ENCODE results near the gene TECPR2. TPM values are rescaled to one million over a fixed set of nuclear protein-coding genes. Genes with fewer than 3 reads are reported as not detected.

The TECPR2 gene
- total and polyA plus RNA-seq, 4 donors = 5.6 to 30.3 (median 19.5) TPM

DNA sequence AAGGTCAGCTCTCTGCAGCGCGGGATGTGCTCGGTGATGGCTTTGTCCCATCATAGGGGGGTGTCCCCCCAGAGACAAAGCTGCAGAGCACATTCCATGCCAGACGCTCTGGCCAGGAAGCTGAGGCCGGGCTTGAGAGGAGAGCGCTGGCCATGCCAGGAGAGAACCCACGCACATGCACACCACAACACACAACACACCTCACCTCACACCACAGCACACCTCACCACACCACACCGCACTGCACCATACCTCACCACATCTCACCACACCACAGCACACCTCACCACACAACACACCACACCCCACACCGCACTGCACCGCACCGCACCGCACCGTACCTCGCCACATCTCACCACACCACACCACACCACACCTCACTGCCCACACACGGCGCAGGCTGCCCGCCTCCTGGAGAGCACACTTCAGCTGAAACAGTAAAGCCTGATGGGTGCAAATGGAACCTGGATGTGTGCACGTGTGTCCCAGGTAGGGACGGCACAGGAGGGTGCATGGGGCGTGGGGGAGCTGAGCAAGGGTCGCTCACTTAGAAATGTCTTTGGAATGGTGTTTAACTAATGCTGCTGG lies 136.0 kb downstream of the TECPR2 start:
- peak overlapping the region in 1 of 2 donors; percentile 88 for H3K27ac ChIP-seq (ENCODE audit: low read depth in 1 of 2, low read length in 1 of 2)
- H3K4me1 ChIP-seq (ENCODE audit: control insufficient read depth in 5 of 5, insufficient read depth in 5 of 5, low read length in 5 of 5) = peaks cover 0 to 6% (median 3%) of the 10 kb centered on the region in 5 donors
- H3K27me3 ChIP-seq (ENCODE audit: control insufficient read depth in 3 of 3, insufficient read depth in 3 of 3, low read length in 2 of 3) = no peaks in the 10 kb centered on the region
- no peak for TF ChIP-seq CTCF (IDR thresholded peaks at IDR 0.05; ENCODE audit: control extremely low read depth, extremely low read depth)
- WGBS, 2 donors = 90 to 95% methylated on average over 21 of the region's 21 CpGs
- no peaks in the 10 kb centered on the region for H3K9me3 ChIP-seq (ENCODE audit: control insufficient read depth in 4 of 4, insufficient read depth in 3 of 4, low read length in 3 of 4)
- DNase-seq = no peak
- no peak overlapping the region for H3K4me3 ChIP-seq
- peaks cover 0 to 19% (median 10%) of the 10 kb centered on the region in 4 donors for H3K36me3 ChIP-seq (ENCODE audit: control insufficient read depth in 4 of 4, insufficient read depth in 4 of 4, low read length in 4 of 4)
- no peak overlapping the region for H3K9ac ChIP-seq (ENCODE audit: insufficient read depth in 1 of 2, low read length in 2 of 2)
- ATAC-seq (ENCODE audit: insufficient read depth, low FRiP score) = no peak

DNA sequence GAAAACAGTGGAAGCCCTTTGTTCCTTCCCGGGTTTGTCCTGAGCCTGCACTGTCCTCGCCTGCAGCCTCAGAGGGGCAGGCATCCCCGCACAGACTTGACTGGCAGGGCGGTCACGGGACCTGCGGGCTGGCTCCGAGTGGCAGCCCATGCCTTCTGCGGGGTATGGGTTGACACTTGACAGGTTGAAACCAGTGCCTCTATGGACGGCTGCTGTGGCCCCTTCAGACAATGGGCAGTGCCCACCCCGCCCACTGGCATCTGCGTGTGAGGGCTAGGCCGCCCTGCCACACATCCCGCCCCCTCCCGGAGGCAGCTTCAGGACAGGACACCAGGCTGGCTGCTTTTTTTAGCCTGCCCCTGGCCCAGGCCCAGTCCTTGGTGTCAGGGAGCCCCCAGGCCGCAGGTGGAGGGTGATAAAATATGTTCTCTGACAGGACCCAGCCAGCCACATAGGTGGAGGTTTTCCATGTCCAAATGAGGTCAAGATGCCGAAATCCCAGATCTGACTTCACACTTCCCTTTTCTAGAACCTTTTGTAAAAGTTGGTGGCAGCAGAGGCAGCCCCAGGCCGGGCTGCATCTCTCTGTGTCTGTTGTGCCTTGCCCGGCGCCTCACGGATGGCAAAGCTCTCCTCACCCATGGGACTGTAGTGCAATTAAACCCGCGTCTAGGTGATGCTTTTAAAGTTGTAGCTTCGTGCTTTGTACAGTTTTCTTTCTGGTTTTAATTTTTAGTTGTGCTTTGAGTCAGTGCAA lies 136.8 kb downstream of the TECPR2 start:
- Histone ChIP-seq H3K9ac (ENCODE audit: insufficient read depth in 1 of 2, low read length in 2 of 2) (no peak overlapping the region), H3K27me3 (ENCODE audit: control insufficient read depth in 3 of 3, insufficient read depth in 3 of 3, low read length in 2 of 3) (no peaks in the 10 kb centered on the region), H3K4me1 (ENCODE audit: control insufficient read depth in 5 of 5, insufficient read depth in 5 of 5, low read length in 5 of 5) (peaks cover 0 to 6% (median 3%) of the 10 kb centered on the region in 5 donors), H3K27ac (ENCODE audit: low read depth in 1 of 2, low read length in 1 of 2) (peak overlapping the region; percentile 88 to 90), H3K36me3 (ENCODE audit: control insufficient read depth in 4 of 4, insufficient read depth in 4 of 4, low read length in 4 of 4) (peaks cover 0 to 19% (median 10%) of the 10 kb centered on the region in 4 donors), H3K9me3 (ENCODE audit: control insufficient read depth in 4 of 4, insufficient read depth in 3 of 4, low read length in 3 of 4) (no peaks in the 10 kb centered on the region), H3K4me3 (no peak overlapping the region)
- no peak for ATAC-seq (ENCODE audit: insufficient read depth, low FRiP score)
- TF ChIP-seq CTCF (IDR thresholded peaks at IDR 0.05; ENCODE audit: control extremely low read depth, extremely low read depth) = no peak
- DNase-seq = no peak
- 80 to 86% methylated on average over 23 of the region's 23 CpGs for WGBS, 2 donors

GRCh38 chr14:102500158-102500662 lies 137.5 kb downstream of the TECPR2 start:
- peaks cover 0 to 9% (median 3%) of the 10 kb centered on the region in 5 donors for H3K4me1 ChIP-seq (ENCODE audit: control insufficient read depth in 5 of 5, insufficient read depth in 5 of 5, low read length in 5 of 5)
- WGBS, 2 donors = 51 to 61% methylated on average over 14 of the region's 14 CpGs
- H3K27ac ChIP-seq (ENCODE audit: low read depth in 1 of 2, low read length in 1 of 2) = peak overlapping the region; percentile 88 to 90
- no peak for TF ChIP-seq CTCF (IDR thresholded peaks at IDR 0.05; ENCODE audit: control extremely low read depth, extremely low read depth)
- H3K9ac ChIP-seq (ENCODE audit: insufficient read depth in 1 of 2, low read length in 2 of 2) = no peak overlapping the region
- no peak overlapping the region for H3K4me3 ChIP-seq
- H3K27me3 ChIP-seq (ENCODE audit: control insufficient read depth in 3 of 3, insufficient read depth in 3 of 3, low read length in 2 of 3) = no peaks in the 10 kb centered on the region
- ATAC-seq (ENCODE audit: insufficient read depth, low FRiP score) (peak; percentile 44), DNase-seq (peak in 1 of 3 donors; percentile 32)
- peaks cover 0 to 21% (median 10%) of the 10 kb centered on the region in 4 donors for H3K36me3 ChIP-seq (ENCODE audit: control insufficient read depth in 4 of 4, insufficient read depth in 4 of 4, low read length in 4 of 4)
- no peaks in the 10 kb centered on the region for H3K9me3 ChIP-seq (ENCODE audit: control insufficient read depth in 4 of 4, insufficient read depth in 3 of 4, low read length in 3 of 4)

Data from lung (tissue), 12 donors.